Measurements from ENCODE around the gene SLC22A17.

Gene SLC22A17

GRCh38 chr14:23365036-23365731 is 12.5 kb upstream of the SLC22A17 start, which contains the start of gene EFS:
Gene EFS, minus strand, starts transcription at chr14:23365172. Its CDS starts 147 bp downstream, at chr14:23365025.
- no peak for TF ChIP-seq CTCF (IDR thresholded peaks at IDR 0.05; ENCODE audit: low read depth, low read length)
- H3K4me3 ChIP-seq (ENCODE audit: low read depth, low read length), result peak within 1 kb of the TSS; percentile 61

- no peak for TF ChIP-seq CTCF (IDR thresholded peaks at IDR 0.05; ENCODE audit: low read depth, low read length)
- peak overlapping the region; percentile 61 for H3K4me3 ChIP-seq (ENCODE audit: low read depth, low read length)
Observed at GRCh38 chr14:23364164-23365035, 11.7 kb upstream of the SLC22A17 start.

GRCh38 chr14:23362200-23362599 is 9.5 kb upstream of the SLC22A17 start:
- H3K4me3 ChIP-seq (ENCODE audit: low read depth, low read length), result no peak overlapping the region
- no peak for TF ChIP-seq CTCF (IDR thresholded peaks at IDR 0.05; ENCODE audit: low read depth, low read length)

- no peak overlapping the region for H3K4me3 ChIP-seq (ENCODE audit: low read depth, low read length)
- TF ChIP-seq CTCF (IDR thresholded peaks at IDR 0.05; ENCODE audit: low read depth, low read length), result no peak
Observed at GRCh38 chr14:23361763-23362162, 9.1 kb upstream of the SLC22A17 start.

- TF ChIP-seq CTCF (IDR thresholded peaks at IDR 0.05; ENCODE audit: low read depth, low read length), result no peak
- no peak overlapping the region for H3K4me3 ChIP-seq (ENCODE audit: low read depth, low read length)
Observed at GRCh38 chr14:23361320-23361719, 8.6 kb upstream of the SLC22A17 start.

GRCh38 chr14:23360496-23360895 is 7.8 kb upstream of the SLC22A17 start:
- no peak overlapping the region for H3K4me3 ChIP-seq (ENCODE audit: low read depth, low read length)
- TF ChIP-seq CTCF (IDR thresholded peaks at IDR 0.05; ENCODE audit: low read depth, low read length), result no peak

Measured in WI38 (cell line).